HUES6 (cell line): ENCODE measurements around the gene RIPPLY1.
"Not testable (repeated sequence)": the region's sequence is repeated elsewhere in the genome, so short reads cannot be mapped to it uniquely, and the experiment has no call there.

Experiments used
- H3K27ac ChIP-seq: 2 replicates; pipeline ENCODE4 v1.7.0; 2013; ENCODE audit warnings: low read depth, mild to moderate bottlenecking, low read length, inconsistent platforms
- H3K27me3 ChIP-seq: 2 replicates; pipeline ENCODE4 v1.6.1; 2013; ENCODE audit warnings: low read length; ENCODE audit not compliant: control insufficient read depth, insufficient read depth
- H3K36me3 ChIP-seq: 2 replicates; pipeline ENCODE4 v1.6.1; 2013; ENCODE audit warnings: low read length; ENCODE audit not compliant: control insufficient read depth, insufficient read depth
- H3K4me1 ChIP-seq: 2 replicates; pipeline ENCODE4 v1.6.1; 2013; ENCODE audit warnings: low read length; ENCODE audit not compliant: control insufficient read depth, insufficient read depth
- H3K4me3 ChIP-seq: 2 replicates; pipeline ENCODE4 v1.5.1; 2013; ENCODE audit warnings: low read depth, low read length
- H3K9ac ChIP-seq: one replicate; pipeline ENCODE4 v1.6.1; 2013; ENCODE audit warnings: mild to moderate bottlenecking, low read length
- H3K9me3 ChIP-seq: 2 replicates; pipeline ENCODE4 v1.6.1; 2013; ENCODE audit warnings: low read depth, low read length; ENCODE audit not compliant: control insufficient read depth, insufficient read depth

Gene RIPPLY1

DNA sequence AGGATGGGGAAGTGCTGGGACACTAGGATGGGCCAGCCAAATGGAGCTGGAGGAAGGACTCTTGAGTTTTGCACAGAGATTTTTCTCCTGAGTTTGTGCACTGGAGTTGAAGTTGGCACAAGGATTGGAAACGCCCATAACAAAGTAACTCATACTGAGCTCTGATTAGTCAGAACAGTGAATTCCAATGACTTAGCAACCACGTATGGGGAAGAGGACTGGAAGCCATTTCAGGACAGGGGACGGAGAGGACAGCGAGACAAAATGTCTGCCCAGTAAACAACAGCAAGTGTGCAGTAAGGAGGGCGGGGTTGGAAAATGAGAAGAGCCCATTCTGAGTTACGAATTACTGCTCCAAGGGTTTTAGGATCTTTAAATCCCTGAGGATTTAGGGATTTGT lies 5.9 kb downstream of the RIPPLY1 start:
- no peak overlapping the region for H3K27ac ChIP-seq

DNA sequence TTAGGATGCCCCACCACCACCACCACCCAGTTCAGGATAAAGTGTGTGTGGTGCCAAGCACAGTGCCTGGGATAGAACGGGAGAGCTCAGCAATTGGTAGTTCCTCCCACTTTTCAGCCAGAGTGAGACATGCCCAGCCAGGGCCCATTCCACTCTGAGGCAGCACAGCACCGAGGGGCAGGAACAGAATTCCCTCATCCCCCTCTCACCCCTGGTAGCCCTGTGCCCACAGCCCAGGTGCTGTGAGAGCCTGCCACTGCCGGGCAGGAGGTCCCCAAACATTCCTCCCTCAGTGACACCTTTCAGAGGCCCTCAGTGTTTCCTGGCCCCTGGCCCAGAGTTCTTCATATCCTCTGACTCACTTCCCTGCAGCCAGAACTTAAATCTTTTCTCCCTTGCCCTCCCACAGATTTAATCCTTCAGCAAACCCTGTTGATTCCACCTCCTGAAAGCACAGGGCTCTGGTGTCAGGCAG lies 8.1 kb downstream of the RIPPLY1 start:
- no peak overlapping the region for H3K4me3 ChIP-seq
- H3K9ac ChIP-seq: no peak overlapping the region
- peaks cover 10% of the 10 kb centered on the region; the same call in 1 of the 2 replicates for H3K27me3 ChIP-seq
- H3K36me3 ChIP-seq: no peaks in the 10 kb centered on the region
- H3K4me1 ChIP-seq: peaks cover 14% of the 10 kb centered on the region
- no peaks in the 10 kb centered on the region for H3K9me3 ChIP-seq
- H3K27ac ChIP-seq: no peak overlapping the region

More for the DNA sequence above, 5.9 kb downstream of the RIPPLY1 start:
- Histone ChIP-seq H3K9me3 (no peaks in the 10 kb centered on the region), H3K4me3 (no peak overlapping the region), H3K9ac (no peak overlapping the region), H3K36me3 (no peaks in the 10 kb centered on the region), H3K27me3 (peaks cover 23% of the 10 kb centered on the region), H3K4me1 (peaks cover 14% of the 10 kb centered on the region)

DNA sequence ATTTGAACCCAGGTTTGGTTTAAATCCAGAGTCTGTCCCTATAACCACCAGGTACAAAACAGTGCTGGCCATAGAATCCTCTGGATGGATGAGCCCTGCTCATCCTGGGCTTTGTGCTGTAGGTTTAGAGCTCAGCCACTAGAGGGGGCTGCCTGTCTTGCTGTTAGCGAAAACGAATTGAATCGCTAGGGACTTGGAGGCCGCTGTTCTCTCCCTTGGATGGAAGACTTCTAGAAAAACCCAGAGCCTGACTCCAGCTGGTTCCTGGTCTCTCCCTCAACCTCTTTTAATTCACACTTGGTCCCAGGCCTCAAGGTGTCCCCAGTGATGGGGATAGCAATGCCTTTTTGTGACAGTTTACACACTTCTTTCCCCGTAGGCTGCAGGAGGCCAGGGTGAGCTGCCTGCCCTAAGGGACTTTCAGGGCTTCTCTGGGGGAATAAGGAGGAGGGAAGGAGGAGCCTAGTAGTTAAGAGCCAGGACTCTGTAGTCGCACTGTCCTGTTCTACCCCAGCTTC lies 8.7 kb downstream of the RIPPLY1 start:
- H3K27ac ChIP-seq: no peak overlapping the region
- no peak overlapping the region for H3K4me3 ChIP-seq
- no peaks in the 10 kb centered on the region for H3K9me3 ChIP-seq

DNA sequence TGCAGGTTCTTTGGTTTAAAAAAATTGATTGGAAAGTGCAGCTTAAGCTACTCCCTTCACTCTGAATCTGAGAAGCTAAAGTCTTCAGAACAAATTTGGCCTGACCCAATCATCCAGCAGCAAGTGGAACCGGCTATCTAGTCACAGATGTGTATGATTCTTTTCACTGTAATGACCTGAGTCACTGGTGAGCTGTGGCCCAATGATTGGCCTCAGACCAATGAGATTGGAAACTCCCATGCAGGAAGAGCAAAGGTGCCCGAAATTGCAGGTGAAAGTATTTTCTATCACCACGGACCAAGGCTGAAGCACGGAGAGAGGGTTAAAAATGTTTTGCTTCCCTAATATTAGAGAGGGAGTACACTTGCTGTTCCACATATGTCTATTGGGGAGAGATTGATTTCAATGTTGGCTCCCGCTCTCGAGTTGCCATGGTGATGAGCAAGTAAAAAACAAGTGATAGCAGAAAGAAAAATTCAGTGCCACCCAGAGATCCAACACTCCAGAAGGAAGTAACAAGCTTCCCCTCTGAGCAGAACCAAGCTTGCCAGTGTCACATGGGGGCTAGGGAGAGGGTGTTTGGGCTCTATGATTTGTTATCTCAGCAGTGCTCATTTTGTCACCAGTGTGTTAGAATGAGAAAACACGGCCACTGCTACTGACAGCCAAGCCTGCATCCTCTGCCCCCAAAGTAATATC lies 11.2 kb downstream of the RIPPLY1 start:
- Histone ChIP-seq H3K4me3 (no peak overlapping the region), H3K9me3 (no peaks in the 10 kb centered on the region), H3K4me1 (peaks cover 7% of the 10 kb centered on the region), H3K27me3 (peaks cover 13% of the 10 kb centered on the region; the same call in 1 of the 2 replicates), H3K9ac (no peak overlapping the region), H3K36me3 (no peaks in the 10 kb centered on the region), H3K27ac (no peak overlapping the region)

More for the DNA sequence above, 8.7 kb downstream of the RIPPLY1 start:
- Histone ChIP-seq H3K36me3 (no peaks in the 10 kb centered on the region), H3K9ac (no peak overlapping the region), H3K27me3 (peaks cover 9% of the 10 kb centered on the region; the same call in 1 of the 2 replicates), H3K4me1 (peaks cover 14% of the 10 kb centered on the region)

DNA sequence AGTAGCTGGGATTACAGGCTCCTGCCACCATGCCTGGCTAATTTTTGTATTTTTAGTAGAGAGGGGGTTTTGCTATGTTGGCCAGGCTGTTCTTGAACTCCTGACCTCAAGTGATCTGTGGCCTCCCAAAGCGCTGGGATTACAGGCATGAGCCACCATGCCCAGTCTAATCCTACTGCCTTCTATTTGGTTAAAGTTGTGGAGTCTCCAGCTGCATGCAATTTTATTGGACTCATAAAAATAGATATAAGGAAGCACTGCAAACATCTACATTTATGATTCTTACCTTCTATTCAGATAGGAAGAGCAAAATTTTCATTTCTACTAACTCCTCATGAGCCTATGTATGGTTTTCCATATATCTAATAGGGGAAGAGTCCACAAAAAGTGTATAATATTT lies 13.7 kb downstream of the RIPPLY1 start:
- Histone ChIP-seq H3K36me3 (no peaks in the 10 kb centered on the region), H3K4me1 (peaks cover under 1% of the 10 kb centered on the region), H3K27me3 (peaks cover 20% of the 10 kb centered on the region; the same call in 1 of the 2 replicates), H3K4me3 (no peak overlapping the region), H3K9me3 (no peaks in the 10 kb centered on the region), H3K27ac (no peak overlapping the region), H3K9ac (no peak overlapping the region)

DNA sequence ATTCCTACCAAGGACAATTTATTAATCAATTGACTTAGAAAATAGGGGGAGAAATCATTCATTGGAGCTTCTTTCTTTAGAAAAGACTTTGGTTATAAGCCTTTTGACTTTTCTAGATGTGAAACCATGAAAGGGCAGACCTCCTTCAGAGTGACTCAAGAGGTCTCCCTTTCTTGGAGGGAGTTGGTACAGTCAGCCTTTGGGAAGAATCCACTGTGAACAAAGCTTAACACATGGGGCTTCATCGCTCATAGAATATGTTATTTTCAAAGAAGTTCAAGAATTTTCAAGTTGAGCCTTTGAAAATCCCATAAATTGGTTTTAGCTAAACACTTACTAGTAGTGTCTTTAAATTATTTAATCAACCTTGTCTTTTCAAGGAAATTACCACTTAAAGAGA lies 28.0 kb downstream of the RIPPLY1 start:
- Histone ChIP-seq H3K27me3 (peaks cover 8% of the 10 kb centered on the region; the same call in 1 of the 2 replicates), H3K9ac (no peak overlapping the region), H3K27ac (no peak overlapping the region), H3K9me3 (no peaks in the 10 kb centered on the region), H3K4me1 (peaks cover 13% of the 10 kb centered on the region; the same call in 1 of the 2 replicates), H3K36me3 (no peaks in the 10 kb centered on the region), H3K4me3 (no peak overlapping the region)

DNA sequence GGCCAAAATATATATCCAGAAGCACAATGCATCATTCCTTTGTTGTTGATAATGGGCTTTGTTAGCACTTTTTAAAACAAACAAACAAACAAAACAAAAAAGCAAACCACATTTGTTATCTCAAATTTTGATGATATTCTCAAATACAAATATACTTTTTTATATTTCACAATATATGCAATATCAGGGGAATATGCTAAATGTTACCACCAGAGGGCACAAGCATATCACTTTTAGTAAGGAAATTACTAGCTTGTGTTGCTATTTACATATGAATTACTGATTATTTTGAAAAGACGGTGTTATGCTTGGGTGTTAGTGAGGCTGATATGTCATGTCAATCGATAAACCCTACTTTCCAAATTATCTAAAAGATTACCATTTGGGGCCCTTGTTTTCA lies 29.1 kb downstream of the RIPPLY1 start:
- Histone ChIP-seq H3K4me1 (peaks cover 13% of the 10 kb centered on the region; the same call in 1 of the 2 replicates), H3K9me3 (no peaks in the 10 kb centered on the region), H3K27me3 (peaks cover 8% of the 10 kb centered on the region; the same call in 1 of the 2 replicates), H3K36me3 (no peaks in the 10 kb centered on the region), H3K27ac (no peak overlapping the region), H3K9ac (no peak overlapping the region), H3K4me3 (no peak overlapping the region)

DNA sequence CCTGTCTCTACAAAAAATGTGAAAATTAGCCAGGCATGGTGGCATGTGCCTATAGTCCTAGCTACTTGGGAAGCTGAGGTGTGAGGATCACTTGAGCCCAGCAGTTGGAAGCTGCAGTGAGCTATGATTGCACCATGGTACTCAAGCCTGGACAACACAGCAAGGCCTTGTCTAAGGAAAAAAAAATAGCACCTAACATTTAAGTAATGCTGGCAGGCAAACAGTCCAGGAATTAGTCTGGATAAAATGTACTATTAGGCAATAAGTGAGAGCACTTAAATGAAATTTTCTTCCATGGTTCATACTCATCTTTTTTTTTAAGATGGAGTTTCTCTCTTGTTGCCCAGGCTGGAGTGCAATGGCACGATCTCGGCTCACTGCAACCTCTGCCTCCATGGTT lies 30.3 kb downstream of the RIPPLY1 start:
- peaks cover 13% of the 10 kb centered on the region; the same call in 1 of the 2 replicates for H3K4me1 ChIP-seq
- not testable (repeated sequence) for H3K9me3 ChIP-seq, H3K4me3 ChIP-seq, H3K27ac ChIP-seq, H3K27me3 ChIP-seq, H3K36me3 ChIP-seq, H3K9ac ChIP-seq

DNA sequence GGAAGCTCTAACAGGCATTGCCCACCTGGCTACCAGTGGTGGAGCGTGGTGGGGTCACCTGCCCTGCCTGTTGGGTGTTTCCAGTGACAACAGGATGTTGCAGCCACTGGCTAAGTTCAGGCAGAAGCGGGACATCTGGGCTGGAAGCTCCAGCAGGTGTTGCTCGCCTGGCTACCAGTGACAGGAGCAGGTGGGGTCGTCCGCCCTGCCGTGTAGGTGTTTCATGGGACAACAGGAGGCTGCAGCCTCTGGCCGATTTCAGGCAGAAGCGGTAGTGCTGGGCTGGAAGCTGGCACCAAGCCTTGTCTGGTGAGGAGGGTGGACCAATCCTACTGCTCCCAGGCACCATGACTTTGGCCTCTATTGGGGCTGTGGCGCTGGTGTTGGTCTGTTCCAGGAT lies 39.4 kb downstream of the RIPPLY1 start:
- Histone ChIP-seq H3K27me3 (peaks cover 3% of the 10 kb centered on the region; the same call in 1 of the 2 replicates), H3K9me3 (0 out of 2 replicates have a peak, but pooled peaks cover 2% of the 10 kb centered on the region), H3K9ac (no peak overlapping the region), H3K27ac (no peak overlapping the region), H3K36me3 (no peaks in the 10 kb centered on the region), H3K4me1 (0 out of 2 replicates have a peak, but pooled peaks cover 3% of the 10 kb centered on the region), H3K4me3 (no peak overlapping the region)

DNA sequence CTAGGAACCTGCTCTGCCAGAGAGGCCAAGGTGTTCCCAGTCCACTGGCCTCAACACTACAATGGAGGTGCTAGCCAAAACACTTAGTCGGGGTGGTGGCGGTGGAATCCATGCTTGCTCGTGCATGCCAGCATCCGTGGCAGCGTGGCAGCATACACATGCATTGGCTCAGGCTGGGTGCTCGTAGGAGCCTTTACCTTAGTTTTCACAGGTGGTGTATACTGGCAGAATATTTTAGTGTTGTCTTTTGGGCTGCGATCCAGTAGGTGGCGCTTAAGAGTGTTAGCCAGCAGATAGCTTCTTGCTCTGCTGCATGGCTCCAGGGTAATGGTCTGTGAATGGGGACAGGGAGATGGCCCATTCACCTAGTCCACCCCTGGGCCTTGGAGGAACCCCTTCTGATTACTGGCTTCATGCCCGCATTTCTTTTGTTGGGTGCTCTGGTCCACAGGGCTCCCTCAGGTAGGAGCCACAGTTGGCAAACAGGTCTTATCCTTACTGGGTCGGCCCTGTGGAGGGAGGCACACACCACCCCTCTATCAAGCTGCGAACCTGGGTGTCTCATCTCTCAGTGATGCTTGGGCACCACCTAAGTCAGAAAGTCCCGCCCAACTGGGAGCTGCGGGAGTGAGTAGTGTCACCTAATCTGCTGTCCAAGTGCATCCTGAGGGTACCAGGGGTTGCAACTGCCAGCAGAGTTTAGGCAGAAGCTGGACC lies 40.0 kb downstream of the RIPPLY1 start:
- H3K27me3 ChIP-seq: peaks cover 3% of the 10 kb centered on the region; the same call in 1 of the 2 replicates
- H3K36me3 ChIP-seq: no peaks in the 10 kb centered on the region
- 0 out of 2 replicates have a peak, but pooled peaks cover 3% of the 10 kb centered on the region for H3K9me3 ChIP-seq
- H3K4me1 ChIP-seq: 0 out of 2 replicates have a peak, but pooled peaks cover 3% of the 10 kb centered on the region
- no peak overlapping the region for H3K9ac ChIP-seq
- no peak overlapping the region for H3K4me3 ChIP-seq
- no peak overlapping the region for H3K27ac ChIP-seq
